ENCODE data around the gene POLA1.

The POLA1 gene

DNA sequence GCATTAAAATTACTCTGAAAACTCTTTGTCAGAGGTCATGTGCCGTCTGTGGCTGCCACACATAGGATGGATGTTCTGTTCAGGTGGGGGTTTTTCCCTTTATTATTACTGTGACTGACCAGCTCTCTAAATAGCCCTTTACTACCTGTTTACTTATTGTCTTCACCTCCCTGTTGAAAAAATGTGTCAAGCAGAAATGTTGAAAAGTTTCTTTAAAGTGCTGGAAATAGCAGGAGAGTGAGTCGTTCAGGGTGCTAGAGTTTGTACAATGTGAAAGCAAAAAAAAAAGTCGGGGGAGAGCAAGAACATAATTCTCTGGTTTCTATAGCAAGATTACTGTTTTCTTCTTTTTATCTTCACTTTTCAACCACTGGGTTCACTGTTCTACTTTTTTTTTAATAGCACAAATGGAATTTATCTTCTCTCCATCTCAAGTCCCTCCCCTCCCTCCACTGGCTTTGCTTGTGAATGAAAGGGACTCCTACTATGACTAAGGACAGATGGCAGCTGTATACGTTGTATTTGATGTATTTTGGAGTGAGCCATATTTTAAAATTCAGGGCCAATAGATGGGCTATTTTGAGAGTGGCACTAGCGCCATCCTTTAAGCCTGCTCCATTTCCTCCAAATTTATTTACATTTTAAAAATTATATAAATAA is 288.7 kb downstream of the POLA1 start:
- DNase-seq (ENCODE audit: low spot score), result no peak

GRCh38 chrX:24983931-24984330 is 290.2 kb downstream of the POLA1 start:
- no peak for DNase-seq (ENCODE audit: low spot score)

DNA sequence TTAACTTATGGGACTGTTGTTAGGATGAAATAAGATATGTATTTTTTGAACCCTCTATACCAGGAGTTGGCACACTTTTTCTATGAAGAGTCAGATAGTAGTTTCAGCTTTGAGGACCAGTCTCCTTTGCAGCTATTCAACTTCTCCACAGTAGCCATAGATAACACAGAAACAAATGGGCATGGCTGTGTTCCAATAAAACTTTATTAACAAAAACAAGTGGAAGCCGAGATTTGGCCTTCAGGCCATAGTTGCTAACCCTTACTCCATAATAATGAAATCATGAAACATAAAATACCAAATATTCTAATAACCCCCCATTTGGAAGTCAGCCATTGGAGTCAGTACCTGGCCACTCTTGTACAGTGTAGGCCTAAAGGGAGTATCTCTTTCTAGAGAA is 291.4 kb downstream of the POLA1 start:
- no peak for DNase-seq (ENCODE audit: low spot score)

DNA sequence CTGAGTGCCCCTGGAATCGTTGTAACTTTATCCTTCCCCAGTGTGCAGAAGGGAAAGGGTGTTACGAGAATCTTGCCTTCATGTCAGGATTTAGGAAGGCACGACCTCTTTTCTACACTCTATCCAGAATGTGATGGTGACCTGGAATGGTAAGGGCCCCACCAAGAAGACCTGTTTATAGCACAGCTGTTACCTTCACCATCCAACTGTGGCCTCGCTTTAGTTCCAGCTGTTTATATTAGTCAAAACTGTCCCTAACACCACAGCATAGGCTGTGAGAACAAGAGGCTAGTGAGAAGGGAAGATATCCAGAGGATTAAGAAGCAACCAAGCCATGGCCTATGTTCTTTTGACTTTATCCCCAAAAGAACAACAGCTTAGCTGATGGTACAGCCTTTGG is 294.0 kb downstream of the POLA1 start:
- DNase-seq (ENCODE audit: low spot score), result no peak

GRCh38 chrX:24988314-24988713 is 294.6 kb downstream of the POLA1 start:
- no peak for DNase-seq (ENCODE audit: low spot score)

GRCh38 chrX:24990535-24990934 is 296.8 kb downstream of the POLA1 start:
- DNase-seq (ENCODE audit: low spot score), result no peak

- DNase-seq (ENCODE audit: low spot score), result no peak
Observed at GRCh38 chrX:24993879-24994278, 300.2 kb downstream of the POLA1 start.

GRCh38 chrX:24996096-24996709 is 302.5 kb downstream of the POLA1 start:
- no peak for DNase-seq (ENCODE audit: low spot score)

DNA sequence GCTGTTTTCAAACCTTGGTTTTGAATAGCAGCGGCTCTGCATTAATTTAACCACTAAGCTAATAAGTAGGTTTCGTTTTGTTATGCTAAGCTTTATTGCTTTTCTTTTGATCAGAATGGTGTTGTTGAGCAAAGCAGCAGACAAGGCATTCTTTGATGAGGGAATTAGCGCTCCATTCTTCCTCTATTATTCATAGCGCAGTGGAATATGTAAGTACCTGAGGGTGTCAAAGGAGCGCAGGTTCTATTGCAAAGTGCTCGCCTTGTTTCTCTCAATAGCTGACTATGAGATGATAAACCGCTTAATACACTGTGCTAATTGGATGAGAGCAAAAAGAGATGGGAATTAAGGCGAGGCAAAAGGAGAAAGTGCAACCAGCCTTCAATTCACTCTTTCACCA is 305.8 kb downstream of the POLA1 start:
- DNase-seq (ENCODE audit: low spot score), result no peak

DNA sequence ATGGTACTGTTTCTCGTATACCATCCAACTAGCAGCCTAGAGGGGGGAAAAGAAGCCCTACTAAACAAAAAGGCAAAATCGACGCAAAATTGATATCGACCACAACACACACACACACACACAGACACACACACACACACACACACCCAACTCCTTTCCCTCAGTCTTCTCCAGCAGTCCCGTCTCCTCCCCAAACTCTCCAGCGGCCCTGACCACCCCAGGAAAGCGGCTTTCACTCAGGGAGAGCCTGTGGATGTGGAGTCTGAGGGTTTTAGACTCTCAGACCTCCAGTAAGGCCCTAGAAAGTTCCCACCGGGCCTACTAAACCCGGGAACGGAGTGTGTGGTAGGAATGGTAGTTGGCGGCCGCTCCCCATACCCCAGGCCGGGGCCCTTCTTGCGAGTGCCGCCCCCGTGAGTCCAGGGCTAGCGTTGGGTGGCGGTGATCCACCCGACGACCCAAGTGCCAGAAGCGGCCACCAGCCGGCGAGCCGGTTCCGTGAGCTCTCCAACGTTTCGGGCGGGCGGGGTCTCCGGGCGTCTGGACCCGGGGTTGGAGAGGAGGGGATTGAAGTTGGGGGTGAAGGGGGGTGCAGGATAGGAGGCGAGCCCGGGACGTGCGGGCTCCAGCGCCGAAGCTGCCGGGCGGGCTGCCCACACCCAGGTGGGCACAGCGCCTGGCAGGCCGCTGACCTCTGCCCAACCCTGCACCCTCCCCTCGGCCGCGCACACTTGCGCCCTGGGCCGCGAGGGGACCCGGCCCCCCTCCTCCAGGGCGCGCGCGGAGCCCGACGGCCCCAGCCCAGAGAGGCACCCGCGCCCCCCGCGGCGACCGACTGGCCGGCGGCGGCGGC is 308.3 kb downstream of the POLA1 start:
- no peak for DNase-seq (ENCODE audit: low spot score)

- DNase-seq (ENCODE audit: low spot score), result no peak
Observed at GRCh38 chrX:25002661-25003020, 308.9 kb downstream of the POLA1 start.

- DNase-seq (ENCODE audit: low spot score), result no peak
Observed at GRCh38 chrX:25003066-25003849, 309.5 kb downstream of the POLA1 start.

- no peak for DNase-seq (ENCODE audit: low spot score)
Observed at GRCh38 chrX:25004040-25004439, 310.3 kb downstream of the POLA1 start.

DNA sequence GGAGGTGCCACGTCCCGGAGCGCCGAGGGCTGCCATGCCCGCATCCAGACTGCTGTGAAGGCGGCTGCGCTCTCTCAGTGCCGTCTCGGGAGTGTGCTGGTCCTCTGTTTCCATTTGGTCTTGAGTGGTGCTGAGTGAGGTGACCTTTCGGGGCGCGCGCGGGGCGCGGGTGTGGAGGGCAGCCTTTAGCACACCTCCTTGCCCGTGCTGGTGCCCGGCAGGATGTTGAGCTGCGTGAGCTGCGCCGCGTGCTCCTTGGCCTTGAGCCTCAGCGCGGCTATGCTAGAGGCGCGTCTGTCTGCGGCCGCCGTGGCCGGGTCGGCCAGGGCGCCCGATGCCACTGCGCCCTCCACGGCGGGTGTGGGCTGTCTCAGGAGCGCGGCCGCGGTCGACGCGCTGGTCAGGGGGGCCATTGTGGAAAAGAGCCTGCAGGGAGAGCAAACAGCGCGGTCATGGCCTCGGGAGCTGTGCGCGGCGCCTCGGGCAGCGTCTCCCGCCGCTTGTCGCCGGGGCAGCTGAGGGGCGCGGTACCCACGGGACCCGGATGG is 310.8 kb downstream of the POLA1 start:
- no peak for DNase-seq (ENCODE audit: low spot score)

- DNase-seq (ENCODE audit: low spot score), result no peak
Observed at GRCh38 chrX:25005034-25005381, 311.3 kb downstream of the POLA1 start.

GRCh38 chrX:25005382-25006185 is 311.9 kb downstream of the POLA1 start:
- DNase-seq (ENCODE audit: low spot score), result no peak

DNA sequence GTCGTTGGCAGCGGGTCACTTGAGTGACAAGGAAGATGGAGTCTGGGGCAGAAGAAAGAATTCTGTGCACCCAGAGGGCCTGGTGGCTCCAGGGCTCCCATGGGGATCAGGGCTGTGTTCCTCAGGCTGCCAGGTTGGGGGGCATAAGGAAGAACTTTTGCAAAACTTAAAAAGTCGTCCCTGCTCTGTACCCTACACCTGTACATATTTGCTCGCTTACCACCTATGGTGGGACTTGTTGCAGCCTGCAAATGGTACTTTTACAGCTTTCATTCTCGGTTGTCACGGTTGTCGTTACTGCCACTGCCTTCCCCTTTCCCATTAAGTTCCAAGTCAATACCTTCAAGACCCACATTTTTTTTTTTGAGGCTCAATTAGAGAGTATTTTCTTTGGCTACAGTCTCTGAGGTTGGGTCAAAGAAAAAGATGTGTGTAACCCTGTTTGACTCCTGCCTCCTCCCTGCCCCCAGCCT is 312.9 kb downstream of the POLA1 start:
- no peak for DNase-seq (ENCODE audit: low spot score)

DNA sequence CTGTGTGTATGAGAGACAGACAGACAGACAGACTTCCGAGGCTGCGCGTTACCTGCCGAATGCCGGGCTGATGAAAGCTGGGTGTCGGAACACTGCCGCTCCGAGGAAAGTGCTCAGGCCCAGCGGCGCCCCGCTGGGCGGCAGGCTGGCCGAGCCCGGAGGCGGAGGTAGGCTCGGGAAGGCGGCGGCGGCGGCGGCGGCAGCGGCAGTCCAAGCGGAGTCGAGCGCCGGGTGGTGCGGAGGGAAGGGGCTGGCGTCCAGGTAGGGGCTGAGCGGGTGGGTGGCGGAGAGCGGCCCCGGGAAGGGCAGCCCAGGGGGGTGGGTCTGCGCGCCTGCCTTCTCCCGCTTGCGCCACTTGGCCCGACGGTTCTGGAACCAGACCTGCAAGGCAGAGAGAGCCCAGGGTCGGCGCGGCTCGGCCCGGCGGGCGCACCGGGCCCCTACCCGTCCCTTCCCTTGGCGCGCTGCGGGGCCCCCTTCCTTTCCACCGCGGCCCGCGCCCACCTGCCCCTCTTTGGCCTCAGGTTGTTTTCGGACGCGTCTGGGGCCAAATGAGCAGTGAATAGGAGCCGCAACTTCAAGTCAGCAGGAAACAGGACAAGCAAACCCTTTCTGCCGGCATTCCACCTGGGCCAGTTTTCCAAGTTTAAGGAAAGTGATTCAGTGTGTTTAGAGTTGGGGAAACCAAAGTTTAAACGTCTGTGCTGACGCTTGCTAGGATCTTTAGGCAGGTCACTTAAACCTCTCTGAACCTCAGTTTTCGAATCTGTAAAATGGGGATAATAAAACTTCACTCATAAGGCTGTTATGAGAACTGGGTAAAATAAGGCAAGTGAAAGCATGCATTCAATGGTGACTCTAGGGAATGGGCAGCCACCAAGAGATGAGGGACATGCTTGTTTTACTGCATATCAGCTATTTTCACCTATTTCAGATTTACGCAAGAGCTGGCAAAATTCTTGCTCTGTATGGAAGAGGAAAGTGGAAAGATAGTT is 313.6 kb downstream of the POLA1 start:
- DNase-seq (ENCODE audit: low spot score), result no peak

GRCh38 chrX:25009407-25009806 is 315.7 kb downstream of the POLA1 start:
- no peak for DNase-seq (ENCODE audit: low spot score)

Data from cerebellar cortex (tissue), 1 donor.